Glutamatergic neuron (in vitro differentiated cells): ENCODE data around the gene LGR5. TPM values are rescaled to one million over a fixed set of nuclear protein-coding genes. Genes with fewer than 3 reads are reported as not detected.

ENCODE experiments used
- DNase-seq: peaks from one replicate; pipeline ENCODE4 v3.0.0; 2022
- H3K27ac Mint-ChIP-seq: one replicate; pipeline ENCODE4 v1.8.0; 2020; ENCODE audit warnings: mild to moderate bottlenecking, mixed read lengths, inconsistent platforms; ENCODE audit not compliant: unreplicated experiment
- H3K27me3 Mint-ChIP-seq: one replicate; pipeline ENCODE4 v1.8.0; 2020; ENCODE audit warnings: mild to moderate bottlenecking, moderate library complexity, mixed read lengths, inconsistent platforms; ENCODE audit not compliant: unreplicated experiment
- H3K36me3 Mint-ChIP-seq: one replicate; pipeline ENCODE4 v1.8.0; 2020; ENCODE audit warnings: mild to moderate bottlenecking, mixed read lengths, inconsistent platforms; ENCODE audit not compliant: unreplicated experiment
- H3K4me1 Mint-ChIP-seq: one replicate; pipeline ENCODE4 v1.8.0; 2020; ENCODE audit warnings: mild to moderate bottlenecking, low read depth, mixed read lengths, inconsistent platforms; ENCODE audit not compliant: unreplicated experiment
- H3K4me3 Mint-ChIP-seq: one replicate; pipeline ENCODE4 v1.8.0; 2020; ENCODE audit warnings: mild to moderate bottlenecking, mixed read lengths, inconsistent platforms; ENCODE audit not compliant: unreplicated experiment
- H3K9me3 Mint-ChIP-seq: one replicate; pipeline ENCODE4 v1.8.0; 2020; ENCODE audit warnings: mild to moderate bottlenecking, moderate library complexity, mixed read lengths, inconsistent platforms; ENCODE audit not compliant: unreplicated experiment
- total RNA-seq: library from RNA; stranded (reverse); fragmentation: NEBNext Ultra II Directional; extraction: Animal tissue kit (Norgen Biotek cat#: 25700); gene quantifications from one replicate; pipeline ENCODE4 v1.2.1, GENCODE V29; 2021; ENCODE audit not compliant: unreplicated experiment
- TF ChIP-seq, protein P1 (sequence below): fragments of 200-600 bp; sonication (generic); IDR thresholded peaks from one replicate; pipeline ENCODE4 v1.5.0; 2021; ENCODE audit not compliant: partially characterized antibody, unreplicated experiment

LGR5 gene
- total RNA-seq, 1 donor from 2014 or later: 3.1 TPM

DNA sequence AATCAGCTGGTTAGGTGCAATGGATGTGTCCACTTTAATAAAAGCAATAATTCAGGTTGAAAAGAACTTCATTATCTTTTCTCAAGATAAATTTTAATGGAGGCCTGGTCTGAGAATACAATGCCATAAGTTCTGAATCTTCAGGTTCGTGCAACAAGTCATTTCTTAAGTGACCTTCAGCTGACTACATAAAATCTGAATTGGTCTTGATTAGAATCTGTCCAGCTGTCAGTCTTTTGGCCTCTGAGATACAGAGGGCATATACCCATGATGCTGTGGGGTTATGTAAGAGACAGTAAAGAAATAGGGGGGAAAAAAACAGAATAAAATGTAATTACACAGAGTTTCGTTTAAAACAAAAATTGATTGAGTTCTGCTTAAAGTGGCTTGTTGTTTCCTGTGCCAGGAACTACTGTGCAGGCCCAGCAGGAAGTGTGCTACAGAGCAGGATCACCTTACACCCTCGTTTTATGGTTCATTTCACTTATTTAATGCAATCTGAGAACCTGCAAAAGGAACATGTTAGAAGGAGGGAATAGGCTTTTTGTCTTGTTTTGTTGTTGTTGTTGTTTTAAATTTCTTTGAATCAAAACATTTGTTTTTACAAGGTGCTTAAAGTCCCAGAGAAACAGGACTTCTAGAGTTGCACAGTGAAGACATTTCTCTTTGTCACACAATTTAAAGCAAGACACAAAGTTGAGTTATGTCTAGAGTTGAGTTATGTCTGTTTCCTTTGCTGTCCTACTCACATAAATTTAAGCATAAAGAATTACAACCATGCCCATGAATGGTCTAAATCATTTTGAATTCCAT, 64.2 kb downstream of the LGR5 start:
- H3K4me3 Mint-ChIP-seq: no peak overlapping the region
- TF ChIP-seq, protein P1, sequence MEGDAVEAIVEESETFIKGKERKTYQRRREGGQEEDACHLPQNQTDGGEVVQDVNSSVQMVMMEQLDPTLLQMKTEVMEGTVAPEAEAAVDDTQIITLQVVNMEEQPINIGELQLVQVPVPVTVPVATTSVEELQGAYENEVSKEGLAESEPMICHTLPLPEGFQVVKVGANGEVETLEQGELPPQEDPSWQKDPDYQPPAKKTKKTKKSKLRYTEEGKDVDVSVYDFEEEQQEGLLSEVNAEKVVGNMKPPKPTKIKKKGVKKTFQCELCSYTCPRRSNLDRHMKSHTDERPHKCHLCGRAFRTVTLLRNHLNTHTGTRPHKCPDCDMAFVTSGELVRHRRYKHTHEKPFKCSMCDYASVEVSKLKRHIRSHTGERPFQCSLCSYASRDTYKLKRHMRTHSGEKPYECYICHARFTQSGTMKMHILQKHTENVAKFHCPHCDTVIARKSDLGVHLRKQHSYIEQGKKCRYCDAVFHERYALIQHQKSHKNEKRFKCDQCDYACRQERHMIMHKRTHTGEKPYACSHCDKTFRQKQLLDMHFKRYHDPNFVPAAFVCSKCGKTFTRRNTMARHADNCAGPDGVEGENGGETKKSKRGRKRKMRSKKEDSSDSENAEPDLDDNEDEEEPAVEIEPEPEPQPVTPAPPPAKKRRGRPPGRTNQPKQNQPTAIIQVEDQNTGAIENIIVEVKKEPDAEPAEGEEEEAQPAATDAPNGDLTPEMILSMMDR: no peak
- no peaks in the 10 kb centered on the region for H3K9me3 Mint-ChIP-seq
- DNase-seq: no peak
- no peaks in the 10 kb centered on the region for H3K27me3 Mint-ChIP-seq
- no peak overlapping the region for H3K27ac Mint-ChIP-seq
- no peaks in the 10 kb centered on the region for H3K36me3 Mint-ChIP-seq
- peaks cover 12% of the 10 kb centered on the region for H3K4me1 Mint-ChIP-seq

GRCh38 chr12:71504476-71504875, 64.9 kb downstream of the LGR5 start:
- Mint-ChIP-seq H3K4me1 (peaks cover 12% of the 10 kb centered on the region), H3K9me3 (no peaks in the 10 kb centered on the region), H3K27ac (no peak overlapping the region), H3K27me3 (no peaks in the 10 kb centered on the region), H3K36me3 (no peaks in the 10 kb centered on the region), H3K4me3 (no peak overlapping the region)
- DNase-seq: peak; percentile 25
- TF ChIP-seq, protein P1: no peak

GRCh38 chr12:71509705-71510104, 70.1 kb downstream of the LGR5 start:
- no peak for DNase-seq
- peaks cover 3% of the 10 kb centered on the region for H3K4me1 Mint-ChIP-seq
- no peak overlapping the region for H3K27ac Mint-ChIP-seq
- TF ChIP-seq, protein P1: no peak
- no peaks in the 10 kb centered on the region for H3K27me3 Mint-ChIP-seq
- no peaks in the 10 kb centered on the region for H3K9me3 Mint-ChIP-seq
- peaks cover 4% of the 10 kb centered on the region for H3K36me3 Mint-ChIP-seq
- H3K4me3 Mint-ChIP-seq: no peak overlapping the region

GRCh38 chr12:71517145-71517846, 77.7 kb downstream of the LGR5 start:
- H3K36me3 Mint-ChIP-seq: no peaks in the 10 kb centered on the region

More at GRCh38 chr12:71517145-71517846, 77.7 kb downstream of the LGR5 start:
- peaks cover 2% of the 10 kb centered on the region for H3K4me1 Mint-ChIP-seq
- DNase-seq: no peak
- no peaks in the 10 kb centered on the region for H3K27me3 Mint-ChIP-seq
- no peak overlapping the region for H3K4me3 Mint-ChIP-seq
- TF ChIP-seq, protein P1: no peak
- H3K27ac Mint-ChIP-seq: no peak overlapping the region
- H3K9me3 Mint-ChIP-seq: no peaks in the 10 kb centered on the region
